PC-9 (cell line): ENCODE results near the gene HIKESHI.

ENCODE experiments used
- EZH2 ChIP-seq: fragments of 200-600 bp; sonication (generic); IDR thresholded peaks from 2 replicates; pipeline ENCODE4 v1.8.0; 2017; ENCODE audit warnings: antibody characterized with exemption, low read depth
- TF ChIP-seq, protein P1 (sequence below): fragments of 200-600 bp; sonication (generic); conservative IDR thresholded peaks from 2 replicates; pipeline ENCODE4 v1.6.1; 2017; ENCODE audit warnings: mixed run types, antibody characterized with exemption, mild to moderate bottlenecking, moderate library complexity

GRCh38 chr11:86291466-86292262 is 10.4 kb upstream of the HIKESHI start:
- TF ChIP-seq, protein P1, sequence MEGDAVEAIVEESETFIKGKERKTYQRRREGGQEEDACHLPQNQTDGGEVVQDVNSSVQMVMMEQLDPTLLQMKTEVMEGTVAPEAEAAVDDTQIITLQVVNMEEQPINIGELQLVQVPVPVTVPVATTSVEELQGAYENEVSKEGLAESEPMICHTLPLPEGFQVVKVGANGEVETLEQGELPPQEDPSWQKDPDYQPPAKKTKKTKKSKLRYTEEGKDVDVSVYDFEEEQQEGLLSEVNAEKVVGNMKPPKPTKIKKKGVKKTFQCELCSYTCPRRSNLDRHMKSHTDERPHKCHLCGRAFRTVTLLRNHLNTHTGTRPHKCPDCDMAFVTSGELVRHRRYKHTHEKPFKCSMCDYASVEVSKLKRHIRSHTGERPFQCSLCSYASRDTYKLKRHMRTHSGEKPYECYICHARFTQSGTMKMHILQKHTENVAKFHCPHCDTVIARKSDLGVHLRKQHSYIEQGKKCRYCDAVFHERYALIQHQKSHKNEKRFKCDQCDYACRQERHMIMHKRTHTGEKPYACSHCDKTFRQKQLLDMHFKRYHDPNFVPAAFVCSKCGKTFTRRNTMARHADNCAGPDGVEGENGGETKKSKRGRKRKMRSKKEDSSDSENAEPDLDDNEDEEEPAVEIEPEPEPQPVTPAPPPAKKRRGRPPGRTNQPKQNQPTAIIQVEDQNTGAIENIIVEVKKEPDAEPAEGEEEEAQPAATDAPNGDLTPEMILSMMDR, result peak; percentile 95
- no peak for TF ChIP-seq EZH2
